ENCODE data around the gene JPH4. TPM values are rescaled to one million over a fixed set of nuclear protein-coding genes. Genes with fewer than 3 reads are reported as not detected.

JPH4 gene
- total RNA-seq, 2 experiments from 2014 or later: not detected

- ChIA-PET CTCF (ENCODE audit: unreplicated experiment) (no interaction called here), POLR2A (interaction anchor here (1.2 to 1.5 kb wide), 2 partner anchors 13 to 258 kb away, joined by 3 to 5 read pairs; no protein-coding TSS in a partner anchor)
- intact Hi-C loops (cut with micrococcal nuclease; ENCODE audit: unreplicated experiment): no loop called here
- Histone ChIP-seq H3K9me2 (ENCODE audit: insufficient read depth, low read length) (no peaks in the 10 kb centered on the region), H3K79me2 (ENCODE audit: insufficient read depth, low read depth, low read length) (no peaks in the 10 kb centered on the region), H3K4me2 (ENCODE audit: low read length) (no peak overlapping the region), H3K4me1 (ENCODE audit: insufficient read depth, low read length, poor library complexity, severe bottlenecking) (no peaks in the 10 kb centered on the region), H3K27ac (ENCODE audit: low read depth, low read length, poor library complexity, severe bottlenecking) (no peak overlapping the region), H2AFZ (ENCODE audit: low read length) (no peak overlapping the region), H3K9me3 (ENCODE audit: low read length) (no peaks in the 10 kb centered on the region), H4K20me1 (ENCODE audit: insufficient read depth, low read length) (no peaks in the 10 kb centered on the region), H3K36me3 (ENCODE audit: insufficient read depth, low read length) (no peaks in the 10 kb centered on the region), H3K4me3 (ENCODE audit: low read depth, low read length, poor library complexity, severe bottlenecking) (no peak overlapping the region)
- DNase-seq (ENCODE audit: low spot score): no peak
- TF ChIP-seq CTCF (conservative IDR thresholded peaks at IDR 0.05; ENCODE audit: low read length): no peak
- no peak for TF ChIP-seq EZH2phosphoT487 (IDR thresholded peaks at IDR 0.05; ENCODE audit: borderline replicate concordance, low read depth, low read length)
- BruUV-seq (replicated peaks): no TSS peak
These were observed 42.1 kb downstream of the JPH4 start for GRCh38 chr14:23536494-23536893.

DNA sequence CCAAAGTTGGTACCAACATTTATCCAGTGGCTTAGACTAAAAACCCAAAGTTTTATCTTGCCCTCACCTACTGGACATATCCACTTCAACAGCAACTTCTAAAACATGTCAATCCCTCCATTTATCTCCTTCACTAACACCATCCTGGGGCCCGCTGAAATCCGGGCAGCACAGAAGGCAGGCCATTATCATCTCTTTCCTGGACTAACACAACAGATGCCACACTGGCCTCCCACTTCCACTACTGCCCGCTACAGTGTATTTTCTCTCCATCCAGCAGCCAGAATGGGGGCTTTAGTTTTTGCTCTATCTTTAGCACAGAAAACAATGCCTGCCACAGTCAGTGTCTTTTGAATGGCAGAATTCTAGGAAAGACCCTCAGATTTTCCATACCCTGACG, 42.6 kb downstream of the JPH4 start:
- Histone ChIP-seq H3K9me2 (ENCODE audit: insufficient read depth, low read length) (no peaks in the 10 kb centered on the region), H3K4me3 (ENCODE audit: low read depth, low read length, poor library complexity, severe bottlenecking) (no peak overlapping the region), H3K9me3 (ENCODE audit: low read length) (no peaks in the 10 kb centered on the region), H3K79me2 (ENCODE audit: insufficient read depth, low read depth, low read length) (no peaks in the 10 kb centered on the region), H3K27ac (ENCODE audit: low read depth, low read length, poor library complexity, severe bottlenecking) (no peak overlapping the region), H3K36me3 (ENCODE audit: insufficient read depth, low read length) (no peaks in the 10 kb centered on the region), H2AFZ (ENCODE audit: low read length) (no peak overlapping the region), H3K4me2 (ENCODE audit: low read length) (no peak overlapping the region), H3K4me1 (ENCODE audit: insufficient read depth, low read length, poor library complexity, severe bottlenecking) (no peaks in the 10 kb centered on the region), H4K20me1 (ENCODE audit: insufficient read depth, low read length) (no peaks in the 10 kb centered on the region)
- BruUV-seq (replicated peaks): no TSS peak
- DNase-seq (ENCODE audit: low spot score): no peak
- intact Hi-C loops (cut with micrococcal nuclease; ENCODE audit: unreplicated experiment): no loop called here
- ChIA-PET POLR2A (interaction anchor here (1.2 to 1.5 kb wide), 2 partner anchors 14 to 258 kb away, joined by 3 to 5 read pairs; no protein-coding TSS in a partner anchor), CTCF (ENCODE audit: unreplicated experiment) (no interaction called here)
- TF ChIP-seq CTCF (conservative IDR thresholded peaks at IDR 0.05; ENCODE audit: low read length) (no peak), EZH2phosphoT487 (IDR thresholded peaks at IDR 0.05; ENCODE audit: borderline replicate concordance, low read depth, low read length) (no peak)

DNA sequence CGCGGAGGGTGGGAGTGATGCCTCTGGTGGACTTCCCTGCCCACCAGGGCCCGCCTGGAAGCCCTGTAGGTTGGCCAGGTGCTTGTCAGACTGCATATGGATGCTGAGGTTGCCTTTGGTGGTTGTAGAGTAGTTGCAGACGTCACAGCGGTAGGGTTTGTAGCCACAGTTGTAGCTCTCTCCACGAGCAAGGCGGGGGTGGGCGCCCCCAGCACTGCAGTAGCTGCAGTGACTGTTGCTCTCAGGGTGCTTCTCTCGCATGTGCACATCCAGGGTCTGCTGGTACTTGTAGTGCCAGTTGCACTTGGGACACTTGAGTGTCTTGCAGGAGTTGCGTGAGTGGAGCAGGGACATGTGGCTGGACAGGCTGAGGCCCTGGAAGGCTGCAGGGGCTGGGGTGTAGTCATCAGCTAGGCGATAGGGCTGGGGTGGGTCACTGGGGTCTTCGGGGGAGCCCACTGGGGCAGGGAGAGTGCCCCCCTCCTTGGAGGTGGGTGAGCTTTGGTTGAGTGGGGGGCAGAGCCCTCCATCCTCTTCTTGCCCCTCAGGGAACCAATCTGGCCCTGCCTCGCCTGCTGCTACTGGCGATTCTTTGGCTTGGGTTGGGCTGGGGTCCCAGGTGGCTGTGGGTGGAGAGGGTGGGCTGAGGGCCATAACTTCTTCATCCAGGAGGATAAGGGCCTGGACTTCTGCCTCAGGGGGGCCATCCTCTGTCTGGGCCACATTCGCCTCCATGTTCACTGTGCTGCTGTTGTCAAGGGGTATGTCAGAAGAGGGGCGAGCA, 44.7 kb downstream of the JPH4 start:
- TF ChIP-seq CTCF (conservative IDR thresholded peaks at IDR 0.05; ENCODE audit: low read length) (no peak), EZH2phosphoT487 (IDR thresholded peaks at IDR 0.05; ENCODE audit: borderline replicate concordance, low read depth, low read length) (no peak)
- BruUV-seq (replicated peaks): no TSS peak
- Histone ChIP-seq H2AFZ (ENCODE audit: low read length) (no peak overlapping the region), H3K9me3 (ENCODE audit: low read length) (no peaks in the 10 kb centered on the region), H3K27ac (ENCODE audit: low read depth, low read length, poor library complexity, severe bottlenecking) (no peak overlapping the region), H3K36me3 (ENCODE audit: insufficient read depth, low read length) (no peaks in the 10 kb centered on the region), H3K79me2 (ENCODE audit: insufficient read depth, low read depth, low read length) (no peaks in the 10 kb centered on the region), H3K4me2 (ENCODE audit: low read length) (no peak overlapping the region), H3K9me2 (ENCODE audit: insufficient read depth, low read length) (no peaks in the 10 kb centered on the region), H3K4me1 (ENCODE audit: insufficient read depth, low read length, poor library complexity, severe bottlenecking) (no peaks in the 10 kb centered on the region), H4K20me1 (ENCODE audit: insufficient read depth, low read length) (no peaks in the 10 kb centered on the region), H3K4me3 (ENCODE audit: low read depth, low read length, poor library complexity, severe bottlenecking) (no peak overlapping the region)
- DNase-seq (ENCODE audit: low spot score): no peak
- CTCF ChIA-PET (ENCODE audit: unreplicated experiment): no interaction called here
- POLR2A ChIA-PET: no interaction called here
- intact Hi-C loops (cut with micrococcal nuclease; ENCODE audit: unreplicated experiment): no loop called here

Measured in OCI-LY7 (cell line).